T-cell (primary cell): ENCODE measurements around the gene TIMM17A. TPM values are rescaled to one million over a fixed set of nuclear protein-coding genes. Genes with fewer than 3 reads are reported as not detected.
"Not testable (repeated sequence)": the region's sequence is repeated elsewhere in the genome, so short reads cannot be mapped to it uniquely, and the experiment has no call there.

Source experiments
- ATAC-seq, 4 experiments: fragments of 200-7000 bp in 3 of 4; fragments of 150-1000 bp in 1 of 4; cut with Tn5 transposase; replicated peaks in 1 of 4; 1 replicate in 3 of 4; 2 replicates in 1 of 4; pipeline ENCODE4 v1.10.0; 2021; ENCODE audit warnings: moderate library complexity in 3 of 4, mild to moderate bottlenecking in 2 of 4, moderate number of reproducible peaks in 1 of 4
- CTCF ChIA-PET, 2 donors: fragments of 300-600 bp; sonication (Branson Sonifier 250); formaldehyde crosslinking; loops; one replicate each; lab custom pipeline; 2022; ENCODE audit warnings: antibody characterized with exemption in 2 of 2; lab: Charles Lee
- POLR2A ChIA-PET, 2 donors: fragments of 300-600 bp; sonication (Branson Sonifier 250); formaldehyde crosslinking; loops; one replicate each; lab custom pipeline; 2022; ENCODE audit warnings: antibody characterized with exemption in 2 of 2; lab: Charles Lee
- DNase-seq, 35 experiments: peaks; one replicate each; pipeline versions ENCODE4 v3.0.0 to v3.0.0-alpha.2; 2013 to 2023
- H3K27ac ChIP-seq: one replicate; pipeline ENCODE4 v1.5.1; 2013; ENCODE audit warnings: low read length
- H3K27me3 ChIP-seq, 2 experiments: replicated peaks in 1 of 2; 1 replicate in 1 of 2; 2 replicates in 1 of 2; pipeline versions ENCODE4 v1.6.1 to v1.7.0; 2013; ENCODE audit warnings: low read length in 1 of 2, mixed read lengths in 1 of 2; ENCODE audit not compliant: control insufficient read depth in 2 of 2, insufficient read depth in 2 of 2; ENCODE audit errors: extremely low read depth in 1 of 2
- H3K36me3 ChIP-seq, 2 donors: 1 replicate in 1 of 2; 2 replicates in 1 of 2; pipeline versions ENCODE4 v1.6.1 to v1.7.0; 2013; ENCODE audit warnings: low read length in 1 of 2; ENCODE audit not compliant: control insufficient read depth in 2 of 2, insufficient read depth in 1 of 2; ENCODE audit errors: extremely low read depth in 1 of 2
- H3K4me1 ChIP-seq, 2 experiments: 1 replicate in 1 of 2; 2 replicates in 1 of 2; pipeline versions ENCODE4 v1.6.1 to v1.7.0; 2013; ENCODE audit warnings: low read length in 2 of 2, mixed read lengths in 1 of 2; ENCODE audit not compliant: insufficient read depth in 2 of 2, control insufficient read depth in 1 of 2; ENCODE audit errors: extremely low read depth in 1 of 2
- H3K4me3 ChIP-seq, 2 donors: 1 replicate in 1 of 2; 2 replicates in 1 of 2; pipeline versions ENCODE4 v1.5.1 to v1.7.0; 2013; ENCODE audit warnings: mild to moderate bottlenecking in 2 of 2, low read length in 1 of 2, moderate library complexity in 1 of 2; ENCODE audit not compliant: control insufficient read depth in 1 of 2; ENCODE audit errors: extremely low read depth in 1 of 2
- H3K9me3 ChIP-seq: 2 replicates; pipeline ENCODE4 v1.7.0; 2013
- H3K27ac Mint-ChIP-seq, 2 donors: one replicate each; pipeline ENCODE4 v1.8.0; 2020 to 2021; ENCODE audit warnings: mild to moderate bottlenecking in 2 of 2, mixed read lengths in 2 of 2
- H3K27me3 Mint-ChIP-seq, 2 donors: one replicate each; pipeline ENCODE4 v1.8.0; 2021 to 2022; ENCODE audit warnings: mixed read lengths in 2 of 2
- H3K36me3 Mint-ChIP-seq: one replicate; pipeline ENCODE4 v1.8.0; 2021; ENCODE audit warnings: mixed read lengths
- H3K4me1 Mint-ChIP-seq, 3 donors: one replicate each; pipeline ENCODE4 v1.8.0; 2020 to 2022; ENCODE audit warnings: mixed read lengths in 3 of 3, mild to moderate bottlenecking in 1 of 3
- H3K4me3 Mint-ChIP-seq, 3 donors: one replicate each; pipeline ENCODE4 v1.8.0; 2020 to 2022; ENCODE audit warnings: mild to moderate bottlenecking in 3 of 3, mixed read lengths in 3 of 3, moderate library complexity in 3 of 3
- H3K9me3 Mint-ChIP-seq, 3 donors: one replicate each; pipeline ENCODE4 v1.8.0; 2020 to 2022; ENCODE audit warnings: mixed read lengths in 3 of 3
- WGBS: methylation state at CpG from one replicate; pipeline ENCODE4 v1.1.5; 2013; ENCODE audit warnings: missing lambda C conversion rate; ENCODE audit not compliant: insufficient coverage; 5-methylcytosine and 5-hydroxymethylcytosine counted together
- total RNA-seq, 35 experiments: library from RNA in 6 of 35; stranded (reverse) in 6 of 35; fragments of 120-200 nt in 1 of 35; gene quantifications; one replicate each; pipeline versions ENCODE4 v1.2.1 to v1.2.4 and lab custom pipeline; 2013 to 2026

The TIMM17A gene
- total RNA-seq, 5 donors from 2014 or later (not counting 1 experiment from before 2014, with no cell fraction given): 28.7 to 37.6 (median 29.9) TPM

DNA sequence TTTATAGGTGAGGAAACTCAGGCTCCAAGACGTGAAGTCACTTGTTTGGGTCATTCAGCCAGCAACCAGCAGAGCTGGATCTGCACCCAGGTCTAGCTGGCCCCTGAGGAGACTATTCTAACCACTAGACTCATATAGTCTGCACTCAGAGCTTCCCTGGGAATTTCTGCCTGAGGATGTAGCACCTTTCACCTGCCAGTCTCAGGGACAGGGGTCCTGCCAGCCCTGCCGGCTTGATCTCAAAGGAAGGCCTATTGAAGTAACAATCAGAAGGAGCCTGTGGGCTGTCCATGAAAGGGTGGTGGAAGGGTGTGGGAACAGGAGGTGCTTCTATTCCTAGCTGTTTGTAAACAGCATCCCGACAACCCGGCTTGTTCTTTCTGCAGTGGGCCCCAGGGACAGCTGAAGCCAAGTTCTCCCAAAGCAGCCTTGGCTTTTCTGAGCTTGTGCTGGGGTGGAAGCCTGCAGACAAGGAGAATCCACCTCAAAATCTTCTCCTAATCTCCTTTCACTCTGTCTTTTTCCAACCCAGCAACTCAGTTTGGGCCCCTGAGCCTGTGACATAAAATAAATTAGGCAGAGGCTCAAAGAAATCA lies 16.8 kb upstream of the TIMM17A start:
- H3K4me1 Mint-ChIP-seq: no peaks in the 10 kb centered on the region
- DNase-seq: no peak
- H3K4me3 ChIP-seq: no peak overlapping the region
- CTCF ChIA-PET: interaction anchor here in 1 of 2 donors (0.7 kb wide), 1 partner anchor 12 kb away, joined by 3 read pairs; no protein-coding TSS in a partner anchor
- H3K36me3 Mint-ChIP-seq: no peaks in the 10 kb centered on the region
- no peaks in the 10 kb centered on the region for H3K9me3 Mint-ChIP-seq
- H3K27ac ChIP-seq: no peak overlapping the region
- H3K27me3 ChIP-seq: peaks cover 0 to 27% of the 10 kb centered on the region in 2 experiments
- no peaks in the 10 kb centered on the region for H3K9me3 ChIP-seq
- no peaks in the 10 kb centered on the region for H3K4me1 ChIP-seq
- H3K36me3 ChIP-seq: no peaks in the 10 kb centered on the region
- no peak for ATAC-seq
- no peak overlapping the region for H3K27ac Mint-ChIP-seq
- 100% methylated on average over 1 of the region's 4 CpGs for WGBS
- no peak overlapping the region for H3K4me3 Mint-ChIP-seq
- peaks cover 15 to 18% of the 10 kb centered on the region in 2 donors for H3K27me3 Mint-ChIP-seq
- POLR2A ChIA-PET: no interaction called here

DNA sequence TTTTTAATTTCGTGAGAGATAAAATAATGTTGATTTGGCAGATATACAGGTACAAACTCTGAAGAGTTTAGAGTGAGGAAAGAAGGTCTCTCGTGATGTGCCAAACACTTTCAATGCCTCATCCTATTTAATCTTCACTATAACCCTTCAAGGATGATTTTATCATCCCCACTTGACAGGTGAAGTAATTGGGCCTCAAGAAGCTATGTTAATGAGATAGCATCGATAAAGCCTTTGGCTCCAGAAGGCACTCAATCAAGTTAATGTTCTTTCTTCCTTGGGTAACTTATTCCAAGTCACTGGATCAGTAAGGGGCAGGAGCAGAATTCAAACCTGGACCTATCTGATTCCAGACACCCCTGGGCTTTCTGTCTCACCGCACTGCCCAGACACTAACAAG lies 16.2 kb upstream of the TIMM17A start:
- peaks cover 21 to 23% of the 10 kb centered on the region in 2 donors for H3K27me3 Mint-ChIP-seq
- H3K4me3 Mint-ChIP-seq: no peak overlapping the region
- H3K4me1 Mint-ChIP-seq: no peaks in the 10 kb centered on the region
- no peaks in the 10 kb centered on the region for H3K36me3 Mint-ChIP-seq
- ATAC-seq (no peak), DNase-seq (no peak)
- POLR2A ChIA-PET: interaction anchor here in 1 of 2 donors (0.6 kb wide), 1 partner anchor 94 kb away, joined by 3 read pairs; no protein-coding TSS in a partner anchor
- Histone ChIP-seq H3K9me3 (no peaks in the 10 kb centered on the region), H3K36me3 (no peaks in the 10 kb centered on the region), H3K4me3 (no peak overlapping the region), H3K27ac (no peak overlapping the region), H3K4me1 (no peaks in the 10 kb centered on the region), H3K27me3 (peaks cover 0 to 27% of the 10 kb centered on the region in 2 experiments)
- WGBS: 100% methylated on average over 1 of the region's 4 CpGs
- no peaks in the 10 kb centered on the region for H3K9me3 Mint-ChIP-seq
- CTCF ChIA-PET: interaction anchor here in 1 of 2 donors (0.7 kb wide), 1 partner anchor 11 kb away, joined by 3 read pairs; no protein-coding TSS in a partner anchor
- no peak overlapping the region for H3K27ac Mint-ChIP-seq

DNA sequence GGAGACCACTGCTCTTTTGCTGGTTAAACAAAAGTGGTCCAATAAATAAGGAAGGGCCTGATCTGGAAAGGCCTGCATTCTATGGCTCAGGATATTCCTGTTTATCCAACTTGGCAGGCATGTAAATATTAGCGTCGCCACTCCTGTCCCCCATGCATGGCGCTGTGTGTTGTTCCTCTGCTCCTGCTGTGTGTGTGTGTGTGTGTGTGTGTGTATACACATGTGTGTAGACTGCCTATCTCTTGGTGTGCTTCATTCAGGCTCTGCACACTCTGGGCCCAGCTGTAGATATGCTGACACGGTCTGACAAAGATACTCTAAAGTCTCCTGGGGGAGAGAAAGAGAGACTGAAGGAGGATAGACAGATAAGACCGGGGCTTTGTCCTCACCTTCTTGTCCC lies 15.7 kb upstream of the TIMM17A start:
- H3K4me1 Mint-ChIP-seq: no peaks in the 10 kb centered on the region
- DNase-seq (no peak), ATAC-seq (no peak)
- H3K36me3 Mint-ChIP-seq: no peaks in the 10 kb centered on the region
- no peak overlapping the region for H3K27ac Mint-ChIP-seq
- H3K4me3 Mint-ChIP-seq: no peak overlapping the region
- no peaks in the 10 kb centered on the region for H3K9me3 Mint-ChIP-seq
- Histone ChIP-seq H3K4me1 (no peaks in the 10 kb centered on the region), H3K36me3 (no peaks in the 10 kb centered on the region), H3K4me3 (no peak overlapping the region), H3K27ac (no peak overlapping the region), H3K9me3 (no peaks in the 10 kb centered on the region), H3K27me3 (peaks cover 0 to 30% of the 10 kb centered on the region in 2 experiments)
- H3K27me3 Mint-ChIP-seq: peaks cover 24 to 25% of the 10 kb centered on the region in 2 donors
- POLR2A ChIA-PET: interaction anchor here in 1 of 2 donors (0.6 kb wide), 2 partner anchors 93 to 1656 kb away, joined by 3 to 7 read pairs; no protein-coding TSS in a partner anchor
- WGBS: 95% methylated on average over 3 of the region's 5 CpGs
- CTCF ChIA-PET: interaction anchor here in 1 of 2 donors (0.6 to 0.7 kb wide), 2 partner anchors 11 to 12 kb away, joined by 3 read pairs; no protein-coding TSS in a partner anchor

DNA sequence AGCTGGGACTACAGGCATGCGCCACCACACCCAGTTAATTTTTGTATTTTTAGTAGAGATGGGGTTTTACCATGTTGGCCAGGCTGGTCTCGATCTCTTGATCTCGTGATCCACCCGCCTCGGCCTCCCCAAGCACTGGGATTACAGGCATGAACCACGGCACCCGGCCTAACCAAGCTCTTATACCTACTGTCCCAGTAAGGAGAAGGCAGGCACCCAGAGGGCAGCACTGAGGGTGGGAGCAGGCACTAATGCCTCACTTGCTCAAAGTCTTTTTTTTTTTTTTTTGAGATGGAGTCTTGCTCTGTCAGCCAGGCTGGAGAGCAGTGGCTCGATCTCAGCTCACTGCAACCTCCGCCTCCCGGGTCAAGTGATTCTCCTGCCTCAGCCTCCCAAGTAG lies 15.0 kb upstream of the TIMM17A start:
- peaks cover 27 to 31% of the 10 kb centered on the region in 2 donors for H3K27me3 Mint-ChIP-seq
- H3K4me3 ChIP-seq, H3K4me1 ChIP-seq, H3K36me3 Mint-ChIP-seq, H3K27ac ChIP-seq, H3K4me1 Mint-ChIP-seq, H3K36me3 ChIP-seq, H3K9me3 ChIP-seq, H3K4me3 Mint-ChIP-seq, ATAC-seq, H3K9me3 Mint-ChIP-seq, H3K27ac Mint-ChIP-seq, DNase-seq: not testable (repeated sequence)
- WGBS: 100% methylated on average over 3 of the region's 10 CpGs
- H3K27me3 ChIP-seq: peaks cover under 1 to 34% of the 10 kb centered on the region in 2 experiments
- ChIA-PET CTCF (interaction anchor here (0.6 to 0.7 kb wide), 3 partner anchors 129 to 1880 kb away, joined by 3 to 10 read pairs (median 5); no protein-coding TSS in a partner anchor), POLR2A (interaction anchor here in 1 of 2 donors (0.7 kb wide), 2 partner anchors 15 to 48 kb away, joined by 3 to 5 read pairs; no protein-coding TSS in a partner anchor)

DNA sequence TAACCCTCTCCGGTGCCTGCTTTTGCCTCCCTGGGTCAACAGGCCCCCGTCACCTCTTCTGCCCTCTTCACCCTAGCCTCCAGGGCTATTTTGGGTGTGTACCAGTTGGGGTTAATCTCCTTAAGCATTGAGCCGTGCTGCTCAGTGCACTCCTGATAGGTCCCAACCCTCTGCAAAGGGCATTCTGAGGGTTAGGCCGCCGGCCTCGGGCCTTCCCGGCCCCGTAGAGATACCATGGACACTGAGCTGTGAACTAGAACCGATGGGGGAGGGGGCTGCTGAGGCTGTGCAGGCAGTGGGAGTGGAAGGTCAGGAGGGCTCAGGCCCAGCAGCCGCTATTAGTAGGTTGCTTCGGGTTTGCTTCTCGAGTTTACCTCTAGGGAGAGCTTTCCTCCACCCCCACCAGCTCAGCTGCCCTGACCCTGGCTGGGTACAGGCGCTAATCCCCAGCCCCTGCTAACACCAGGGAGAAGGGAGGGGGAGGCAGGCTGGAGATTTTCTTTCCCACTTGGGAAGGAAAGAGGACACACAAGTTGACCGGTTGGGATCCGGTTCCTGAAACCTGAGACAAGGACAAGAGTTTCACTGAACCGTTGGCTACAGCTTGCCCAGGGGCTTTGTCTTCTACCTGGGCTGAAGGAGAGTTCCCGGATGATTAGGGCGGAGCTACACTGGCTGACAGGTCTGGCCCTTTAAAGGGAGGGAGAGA lies 13.7 kb upstream of the TIMM17A start:
- Histone ChIP-seq H3K27ac (no peak overlapping the region), H3K27me3 (peaks cover 7 to 41% of the 10 kb centered on the region in 2 experiments), H3K36me3 (no peaks in the 10 kb centered on the region), H3K9me3 (no peaks in the 10 kb centered on the region), H3K4me3 (no peak overlapping the region), H3K4me1 (peaks cover 0 to 7% of the 10 kb centered on the region in 2 experiments)
- Mint-ChIP-seq H3K4me3 (no peak overlapping the region), H3K9me3 (no peaks in the 10 kb centered on the region), H3K4me1 (peaks cover 8 to 12% (median 10%) of the 10 kb centered on the region in 3 donors), H3K27ac (no peak overlapping the region), H3K36me3 (no peaks in the 10 kb centered on the region), H3K27me3 (peaks cover 37 to 38% of the 10 kb centered on the region in 2 donors)
- ChIA-PET CTCF (no interaction called here), POLR2A (no interaction called here)
- WGBS: 87% methylated on average over 8 of the region's 18 CpGs
- DNase-seq (no peak), ATAC-seq (no peak)

DNA sequence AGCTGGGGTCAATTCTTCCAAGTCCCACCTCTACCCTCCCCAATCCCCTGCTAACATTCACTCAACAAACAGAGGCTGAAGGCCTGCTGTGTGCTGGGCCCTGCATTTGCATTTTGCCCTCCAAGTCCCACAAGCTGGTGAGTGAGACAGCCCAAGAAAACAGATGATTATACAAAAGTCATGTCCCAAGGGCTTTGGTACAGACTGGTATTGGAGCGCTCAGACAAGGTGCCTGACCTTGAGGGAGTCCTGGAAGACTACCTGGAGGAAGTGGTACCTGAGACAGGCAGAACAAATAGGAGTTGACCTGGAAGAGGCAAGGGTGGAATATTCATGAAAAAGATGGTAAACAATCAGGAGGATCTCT lies 13.2 kb upstream of the TIMM17A start:
- no peaks in the 10 kb centered on the region for H3K9me3 ChIP-seq
- DNase-seq (no peak), ATAC-seq (no peak)
- no peaks in the 10 kb centered on the region for H3K9me3 Mint-ChIP-seq
- H3K27me3 ChIP-seq: peaks cover 7 to 46% of the 10 kb centered on the region in 2 experiments
- CTCF ChIA-PET: no interaction called here
- 92% methylated on average over 1 of the region's 1 CpG for WGBS
- H3K4me1 Mint-ChIP-seq: peaks cover 12 to 17% (median 13%) of the 10 kb centered on the region in 3 donors
- no peak overlapping the region for H3K27ac ChIP-seq
- H3K4me3 ChIP-seq: no peak overlapping the region
- peaks cover 41 to 42% of the 10 kb centered on the region in 2 donors for H3K27me3 Mint-ChIP-seq
- H3K27ac Mint-ChIP-seq: no peak overlapping the region
- no peak overlapping the region for H3K4me3 Mint-ChIP-seq
- no peaks in the 10 kb centered on the region for H3K36me3 ChIP-seq
- POLR2A ChIA-PET: no interaction called here
- H3K4me1 ChIP-seq: peaks cover 0 to 10% of the 10 kb centered on the region in 2 experiments
- H3K36me3 Mint-ChIP-seq: no peaks in the 10 kb centered on the region
